ENCODE measurements around the gene PLG. TPM values are rescaled to one million over a fixed set of nuclear protein-coding genes. Genes with fewer than 3 reads are reported as not detected.
"Not testable (repeated sequence)": the region's sequence is repeated elsewhere in the genome, so short reads cannot be mapped to it uniquely, and the experiment has no call there.

The PLG gene
- total RNA-seq, 2 donors from 2014 or later: 0.64 TPM; not detected in 1

DNA sequence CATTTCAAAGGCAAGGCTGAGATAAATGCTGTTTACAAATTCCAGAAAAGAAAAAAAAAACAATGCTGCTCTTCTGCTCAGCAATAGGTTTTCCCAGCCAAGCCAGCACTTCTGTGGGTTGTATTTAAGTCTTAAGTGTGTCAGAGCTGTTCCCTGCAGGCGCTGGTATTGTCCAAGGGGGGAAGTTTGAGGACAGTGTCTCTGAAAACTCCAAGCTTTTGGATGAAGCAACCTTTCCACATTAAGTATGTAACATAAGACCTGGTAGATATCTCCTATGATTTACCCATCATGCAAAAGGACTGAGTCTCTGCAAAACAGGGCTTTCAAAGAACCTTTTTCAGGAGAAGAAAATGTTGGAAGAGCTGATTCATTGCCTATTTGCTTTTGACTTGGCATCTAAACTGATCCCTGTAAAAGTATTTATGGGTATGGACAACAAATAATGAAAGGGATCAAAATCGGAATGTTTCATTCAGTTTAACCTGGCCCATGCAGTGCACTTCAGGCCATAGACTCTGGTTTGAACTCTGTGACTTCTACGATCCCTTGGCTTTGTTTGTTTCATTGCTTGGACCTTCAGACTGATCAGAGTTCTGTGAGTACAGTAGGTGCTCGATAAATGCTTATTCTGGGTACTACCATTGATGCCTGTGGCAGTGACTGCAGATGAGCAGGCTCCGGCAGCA, 16.1 kb upstream of the PLG start:
- Mint-ChIP-seq H3K27me3 (peaks cover 3 to 32% of the 10 kb centered on the region in 2 donors), H3K9me3 (no peaks in the 10 kb centered on the region), H3K4me1 (ENCODE audit: low read depth in 2 of 2) (no peaks in the 10 kb centered on the region), H3K4me3 (no peak overlapping the region), H3K27ac (no peak overlapping the region), H3K36me3 (no peaks in the 10 kb centered on the region)
- ATAC-seq: no peak
- no peak for DNase-seq (ENCODE audit: low spot score)

DNA sequence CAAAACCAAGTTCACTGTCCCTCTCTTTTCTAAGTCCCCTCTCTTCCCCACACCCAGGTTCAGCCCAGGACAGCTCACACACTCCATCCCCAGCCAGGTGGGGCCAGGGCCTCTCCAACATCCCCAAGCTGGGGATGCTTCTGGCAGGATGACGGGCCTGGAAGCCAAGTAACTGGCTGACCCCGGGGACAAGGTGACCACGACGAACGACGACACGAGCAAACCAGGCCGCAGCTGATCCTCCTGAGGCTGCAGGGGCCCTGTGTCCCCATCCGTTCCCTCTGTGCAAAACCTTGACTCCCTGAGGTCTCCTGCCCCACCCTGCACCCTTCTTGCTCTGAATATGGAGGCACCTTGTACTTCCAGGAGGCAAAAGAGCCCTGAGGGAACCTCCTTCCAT, 11.6 kb upstream of the PLG start:
- Mint-ChIP-seq H3K27me3 (peaks cover 7 to 34% of the 10 kb centered on the region in 2 donors), H3K4me3 (no peak overlapping the region), H3K9me3 (no peaks in the 10 kb centered on the region), H3K36me3 (no peaks in the 10 kb centered on the region), H3K4me1 (ENCODE audit: low read depth in 2 of 2) (no peaks in the 10 kb centered on the region), H3K27ac (no peak overlapping the region)
- ATAC-seq (no peak), DNase-seq (ENCODE audit: low spot score) (no peak)

DNA sequence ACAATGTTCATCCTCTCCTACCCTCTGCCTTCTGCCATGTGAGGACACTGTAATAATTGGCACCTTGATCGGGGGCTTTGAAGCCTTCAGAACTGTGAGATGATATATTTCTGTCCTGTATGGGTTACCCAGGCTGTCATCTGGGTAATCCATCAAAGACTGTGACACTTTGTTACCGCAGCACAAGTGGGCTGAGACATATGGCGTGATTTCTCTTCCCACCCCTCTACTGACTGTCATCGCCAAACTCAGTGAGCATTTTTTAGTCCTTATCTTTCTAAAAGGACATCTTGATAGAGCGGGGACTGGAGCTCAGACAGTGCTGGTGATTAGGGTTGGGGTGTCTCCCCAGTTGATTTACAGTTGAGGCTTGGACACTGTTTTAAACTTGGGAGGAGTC, 10.4 kb upstream of the PLG start:
- Mint-ChIP-seq H3K36me3 (no peaks in the 10 kb centered on the region), H3K4me3 (no peak overlapping the region), H3K27me3 (peaks cover 8 to 35% of the 10 kb centered on the region in 2 donors), H3K9me3 (no peaks in the 10 kb centered on the region), H3K27ac (no peak overlapping the region), H3K4me1 (ENCODE audit: low read depth in 2 of 2) (no peaks in the 10 kb centered on the region)
- ATAC-seq (no peak), DNase-seq (ENCODE audit: low spot score) (no peak)

DNA sequence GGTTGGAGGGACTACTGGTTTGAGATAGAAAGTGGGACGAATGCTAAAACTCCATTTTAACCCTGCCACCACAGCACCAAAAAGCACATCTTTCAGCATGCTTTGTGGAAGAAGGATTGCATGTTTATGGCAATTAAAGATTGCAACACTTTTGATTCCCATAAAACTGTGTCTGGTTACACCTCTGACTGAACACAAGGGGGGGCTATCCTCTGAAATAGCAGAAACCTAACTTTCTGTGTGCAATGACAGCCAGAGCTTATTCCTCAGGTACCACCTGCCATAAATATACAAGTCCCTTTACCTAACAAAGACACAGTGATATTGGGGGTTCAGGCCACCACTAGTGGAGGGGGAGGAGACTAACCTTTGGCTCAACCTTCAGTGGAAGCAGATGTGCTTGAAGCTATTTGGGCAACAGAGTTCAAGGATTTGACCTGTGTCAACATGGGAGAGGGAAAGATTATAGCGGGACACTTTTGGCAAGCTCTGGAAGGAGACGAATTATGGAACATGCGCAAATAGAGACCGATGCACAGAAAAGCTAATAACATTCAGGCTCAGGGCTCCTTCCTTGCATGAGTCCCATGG, 9.6 kb upstream of the PLG start:
- no peak overlapping the region for H3K4me3 Mint-ChIP-seq
- no peaks in the 10 kb centered on the region for H3K36me3 Mint-ChIP-seq
- H3K27me3 Mint-ChIP-seq: peaks cover 8 to 27% of the 10 kb centered on the region in 2 donors
- no peak overlapping the region for H3K27ac Mint-ChIP-seq
- ATAC-seq (no peak), DNase-seq (ENCODE audit: low spot score) (no peak)
- H3K4me1 Mint-ChIP-seq (ENCODE audit: low read depth in 2 of 2): no peaks in the 10 kb centered on the region
- H3K9me3 Mint-ChIP-seq: no peaks in the 10 kb centered on the region

DNA sequence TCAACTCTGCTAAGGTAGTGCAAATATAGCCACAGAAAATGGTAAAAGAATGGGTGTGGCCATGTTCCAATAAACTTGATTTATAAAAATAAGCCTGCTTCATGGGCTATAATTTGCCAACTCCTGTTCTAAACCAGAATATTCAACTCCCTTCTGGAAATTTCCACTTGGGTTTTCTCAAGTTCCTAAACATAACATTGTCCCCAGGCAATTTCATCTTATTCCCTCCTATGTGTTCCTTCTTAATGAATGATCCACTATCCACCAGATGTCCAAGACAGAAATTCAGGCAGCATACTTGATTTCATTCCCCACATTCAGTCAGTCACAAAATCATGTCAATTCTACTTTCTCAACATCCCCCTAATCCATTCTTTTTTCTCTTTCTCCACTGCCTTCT, 7.0 kb upstream of the PLG start:
- not testable (repeated sequence) for H3K4me1 Mint-ChIP-seq (ENCODE audit: low read depth in 2 of 2); H3K27ac Mint-ChIP-seq; ATAC-seq; H3K4me3 Mint-ChIP-seq; H3K9me3 Mint-ChIP-seq; H3K36me3 Mint-ChIP-seq; DNase-seq (ENCODE audit: low spot score)
- peaks cover 11 to 16% of the 10 kb centered on the region in 2 donors for H3K27me3 Mint-ChIP-seq

DNA sequence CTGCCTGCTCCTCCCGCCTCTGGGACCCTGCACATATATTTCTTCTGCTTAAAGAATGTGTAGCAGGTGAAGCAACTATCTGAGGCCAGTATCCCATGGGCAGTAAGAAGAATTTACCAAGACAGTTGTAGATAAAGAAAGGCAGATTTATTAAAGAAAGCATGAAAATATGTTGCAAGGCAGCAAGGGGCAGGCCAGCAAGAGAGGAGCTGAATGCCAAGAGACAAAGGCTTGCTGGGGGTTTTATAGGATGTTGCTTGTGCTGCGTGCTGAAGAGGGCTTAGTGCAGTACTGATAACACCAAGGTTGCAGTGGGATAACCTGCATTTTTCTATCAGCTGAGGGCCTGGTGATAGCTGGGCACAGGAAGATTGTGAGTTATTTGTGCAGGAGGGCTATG, 6.4 kb upstream of the PLG start:
- H3K27ac Mint-ChIP-seq; H3K9me3 Mint-ChIP-seq; ATAC-seq; H3K4me1 Mint-ChIP-seq (ENCODE audit: low read depth in 2 of 2); H3K4me3 Mint-ChIP-seq; H3K36me3 Mint-ChIP-seq; DNase-seq (ENCODE audit: low spot score): not testable (repeated sequence)
- peaks cover 11 to 16% of the 10 kb centered on the region in 2 donors for H3K27me3 Mint-ChIP-seq

DNA sequence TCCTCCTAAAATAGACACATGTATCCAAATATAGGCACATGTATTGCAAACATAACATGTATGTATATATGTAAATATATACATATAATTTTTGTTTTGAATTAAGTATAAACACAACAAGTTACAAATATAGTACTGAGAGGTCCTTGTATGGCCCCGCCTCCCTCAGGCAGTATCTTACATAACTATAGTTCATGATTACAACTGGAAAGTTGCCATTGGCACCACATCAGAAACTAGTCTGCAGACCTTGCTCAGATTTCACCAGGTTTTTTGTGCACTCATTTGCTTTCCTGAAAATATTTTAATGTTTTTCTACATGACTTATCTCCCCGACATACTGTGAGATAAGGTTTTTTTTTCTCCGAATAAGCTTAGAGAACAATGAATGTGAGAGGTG, 5.2 kb upstream of the PLG start:
- ATAC-seq; DNase-seq (ENCODE audit: low spot score); H3K9me3 Mint-ChIP-seq; H3K4me3 Mint-ChIP-seq; H3K36me3 Mint-ChIP-seq; H3K4me1 Mint-ChIP-seq (ENCODE audit: low read depth in 2 of 2); H3K27ac Mint-ChIP-seq: not testable (repeated sequence)
- peaks cover 14 to 22% of the 10 kb centered on the region in 2 donors for H3K27me3 Mint-ChIP-seq

DNA sequence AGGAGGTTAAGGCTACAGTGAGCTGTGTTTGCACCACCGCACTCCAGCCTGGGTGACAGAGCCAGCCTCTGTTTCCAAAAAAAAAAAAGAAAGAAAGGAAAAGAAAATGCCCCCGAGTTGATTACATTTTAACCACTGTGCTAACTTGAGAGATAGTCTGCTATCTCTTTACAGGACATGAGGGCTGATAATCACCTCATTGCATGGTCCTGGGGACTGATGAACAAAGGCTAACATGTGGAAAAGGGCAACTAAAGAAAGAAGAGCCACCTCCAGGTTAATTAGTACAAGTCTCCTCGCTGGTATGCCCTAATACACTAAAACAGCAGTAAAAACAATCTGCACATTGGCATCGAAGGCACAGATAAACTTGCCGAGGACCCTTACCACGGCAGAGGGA, 4.2 kb upstream of the PLG start:
- Mint-ChIP-seq H3K27ac (no peak overlapping the region), H3K4me1 (ENCODE audit: low read depth in 2 of 2) (no peaks in the 10 kb centered on the region), H3K4me3 (no peak overlapping the region), H3K9me3 (no peaks in the 10 kb centered on the region), H3K27me3 (peaks cover 12 to 23% of the 10 kb centered on the region in 2 donors), H3K36me3 (no peaks in the 10 kb centered on the region)
- DNase-seq (ENCODE audit: low spot score): no peak
- ATAC-seq: no peak

DNA sequence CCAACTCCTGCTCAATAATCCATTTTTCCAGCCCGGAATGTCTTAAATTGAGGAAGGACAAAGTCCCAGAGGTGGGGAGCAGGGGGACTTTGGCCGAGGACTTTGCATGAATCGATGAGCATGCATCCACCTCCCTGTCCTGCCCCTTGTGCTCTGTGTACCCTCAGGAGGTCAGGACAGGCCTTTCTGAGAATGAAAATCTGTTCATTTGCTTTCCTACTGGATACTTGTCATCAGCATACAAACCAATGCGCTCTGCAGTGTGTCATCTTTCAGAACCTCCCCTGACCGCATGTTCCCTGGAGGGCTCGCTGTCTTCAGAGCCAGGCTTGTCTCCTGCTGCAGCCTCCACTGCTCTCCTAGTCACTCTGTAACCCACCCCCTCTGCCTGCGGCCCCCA, 2.6 kb downstream of the PLG start:
- H3K4me1 Mint-ChIP-seq (ENCODE audit: low read depth in 2 of 2); ATAC-seq; H3K36me3 Mint-ChIP-seq; H3K4me3 Mint-ChIP-seq; H3K27ac Mint-ChIP-seq; H3K9me3 Mint-ChIP-seq; DNase-seq (ENCODE audit: low spot score): not testable (repeated sequence)
- peaks cover 13 to 30% of the 10 kb centered on the region in 2 donors for H3K27me3 Mint-ChIP-seq

DNA sequence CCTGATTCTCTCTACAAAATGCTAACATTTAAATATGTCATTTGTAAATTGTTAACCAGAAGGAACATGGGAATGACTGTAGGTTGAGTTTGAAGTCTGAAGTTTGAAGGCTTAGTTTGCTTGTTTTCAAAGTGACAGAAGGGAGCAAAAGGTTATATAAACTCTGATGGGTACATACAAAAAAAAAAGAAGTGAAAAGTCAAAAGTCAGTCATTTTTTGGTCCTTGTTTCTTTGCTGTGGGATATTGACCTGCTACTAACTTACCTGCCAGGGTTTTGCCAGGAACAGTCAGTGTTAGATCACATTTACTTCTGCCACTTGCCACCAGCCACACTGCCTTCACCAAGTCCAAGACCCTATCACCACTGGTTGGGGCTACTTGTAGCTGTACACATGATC, 6.9 kb downstream of the PLG start:
- peaks cover 10 to 30% of the 10 kb centered on the region in 2 donors for H3K27me3 Mint-ChIP-seq
- not testable (repeated sequence) for H3K27ac Mint-ChIP-seq; ATAC-seq; H3K9me3 Mint-ChIP-seq; H3K4me3 Mint-ChIP-seq; H3K36me3 Mint-ChIP-seq; DNase-seq (ENCODE audit: low spot score); H3K4me1 Mint-ChIP-seq (ENCODE audit: low read depth in 2 of 2)

DNA sequence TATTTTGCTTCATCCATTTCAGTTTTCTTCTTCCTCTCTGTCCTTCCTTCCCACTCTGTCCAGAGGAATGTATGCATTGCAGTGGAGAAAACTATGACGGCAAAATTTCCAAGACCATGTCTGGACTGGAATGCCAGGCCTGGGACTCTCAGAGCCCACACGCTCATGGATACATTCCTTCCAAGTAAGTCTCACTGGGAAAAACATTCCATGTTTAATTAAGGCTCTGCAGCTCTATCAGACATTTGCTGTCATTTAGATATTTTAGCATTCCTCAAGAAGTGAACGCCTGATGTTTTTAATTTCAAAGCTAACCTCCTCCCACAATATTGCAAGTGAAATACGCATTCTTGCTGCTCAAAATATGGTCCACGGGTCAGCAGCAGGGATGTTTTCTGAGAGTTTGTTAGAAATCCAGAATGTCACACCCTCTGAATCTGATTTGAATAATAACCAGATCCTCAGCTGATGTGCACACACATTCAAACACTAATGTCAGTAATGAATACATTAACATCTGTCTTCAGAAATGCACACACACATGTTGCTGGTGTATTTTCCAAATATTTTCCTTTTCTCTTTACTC, 12.8 kb downstream of the PLG start:
- ATAC-seq (no peak), DNase-seq (ENCODE audit: low spot score) (no peak)
- Mint-ChIP-seq H3K36me3 (no peaks in the 10 kb centered on the region), H3K9me3 (no peaks in the 10 kb centered on the region), H3K27me3 (peaks cover 9 to 30% of the 10 kb centered on the region in 2 donors), H3K4me1 (ENCODE audit: low read depth in 2 of 2) (no peaks in the 10 kb centered on the region), H3K4me3 (no peak overlapping the region), H3K27ac (no peak overlapping the region)

DNA sequence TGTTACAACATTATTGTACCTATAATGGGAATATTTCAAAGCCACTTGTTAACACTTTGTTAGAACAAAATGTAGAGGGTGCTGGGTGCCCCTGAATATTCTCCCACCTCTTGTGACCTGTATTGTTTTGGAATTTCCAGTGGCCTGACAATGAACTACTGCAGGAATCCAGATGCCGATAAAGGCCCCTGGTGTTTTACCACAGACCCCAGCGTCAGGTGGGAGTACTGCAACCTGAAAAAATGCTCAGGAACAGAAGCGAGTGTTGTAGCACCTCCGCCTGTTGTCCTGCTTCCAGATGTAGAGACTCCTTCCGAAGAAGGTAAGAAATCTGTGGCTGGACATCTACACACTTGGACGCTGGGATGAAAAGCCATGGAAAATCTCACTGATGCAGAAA, 28.9 kb downstream of the PLG start:
- no peak for ATAC-seq
- no peak overlapping the region for H3K27ac Mint-ChIP-seq

DNA sequence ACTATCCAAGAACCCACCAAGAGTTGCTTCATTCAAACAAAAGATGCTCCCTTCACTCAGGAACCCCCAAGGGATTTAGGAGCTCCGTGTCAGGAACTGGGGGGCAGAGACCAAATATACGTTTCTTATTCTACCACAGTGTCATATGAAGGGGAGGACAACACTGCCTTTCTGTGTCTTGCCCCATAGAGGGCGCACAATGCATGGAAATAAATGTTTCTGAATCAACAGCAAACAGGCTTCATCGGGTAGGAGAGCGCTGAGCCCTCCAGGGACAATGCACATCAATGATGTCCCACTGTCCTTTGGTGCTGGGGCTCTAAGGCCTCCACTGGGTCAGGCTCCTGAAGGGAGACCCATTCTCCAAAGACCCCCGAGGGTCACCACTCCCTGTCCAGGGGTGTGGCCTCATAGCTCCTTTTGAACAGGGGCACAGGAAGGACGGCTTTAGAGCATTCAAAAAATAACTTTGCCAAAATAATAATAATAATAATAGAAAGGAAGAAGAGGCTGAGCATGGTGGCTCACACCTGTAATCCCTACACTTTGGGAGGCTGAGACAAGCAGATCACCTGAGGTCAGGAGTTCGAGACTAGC, 31.1 kb downstream of the PLG start:
- Mint-ChIP-seq H3K27ac (no peak overlapping the region), H3K27me3 (peaks cover 18% of the 10 kb centered on the region in 2 donors), H3K36me3 (no peaks in the 10 kb centered on the region), H3K4me1 (ENCODE audit: low read depth in 2 of 2) (no peaks in the 10 kb centered on the region), H3K9me3 (no peaks in the 10 kb centered on the region), H3K4me3 (no peak overlapping the region)
- ATAC-seq (peak in 1 of 2 donors; percentile 35), DNase-seq (ENCODE audit: low spot score) (no peak)

More for the DNA sequence above, 28.9 kb downstream of the PLG start:
- DNase-seq (ENCODE audit: low spot score): no peak
- Mint-ChIP-seq H3K4me3 (no peak overlapping the region), H3K4me1 (ENCODE audit: low read depth in 2 of 2) (no peaks in the 10 kb centered on the region), H3K36me3 (no peaks in the 10 kb centered on the region), H3K9me3 (no peaks in the 10 kb centered on the region), H3K27me3 (peaks cover 18 to 36% of the 10 kb centered on the region in 2 donors)

DNA sequence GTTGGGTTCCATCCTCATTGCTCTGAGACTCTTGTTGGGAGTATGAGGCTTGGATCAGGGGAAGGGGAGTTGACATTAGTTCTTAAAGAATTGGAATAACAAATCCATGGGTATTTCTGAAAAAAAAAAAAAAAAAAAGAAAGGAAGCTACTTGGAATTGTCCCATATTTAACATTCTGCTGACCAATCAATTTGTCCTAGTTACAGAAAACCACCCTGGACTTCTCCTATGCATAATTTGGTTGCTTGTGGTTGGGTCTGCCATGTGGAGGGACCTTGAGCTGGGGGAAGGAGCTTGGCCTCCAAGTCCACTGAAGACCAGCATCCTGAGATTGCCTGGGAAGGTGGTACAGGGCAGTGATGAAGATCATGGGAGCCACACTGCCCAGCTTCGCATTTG, 32.6 kb downstream of the PLG start:
- DNase-seq (ENCODE audit: low spot score) (no peak), ATAC-seq (no peak)
- no peak overlapping the region for H3K4me3 Mint-ChIP-seq
- no peaks in the 10 kb centered on the region for H3K9me3 Mint-ChIP-seq
- no peaks in the 10 kb centered on the region for H3K4me1 Mint-ChIP-seq (ENCODE audit: low read depth in 2 of 2)
- H3K27me3 Mint-ChIP-seq: peaks cover 17 to 18% of the 10 kb centered on the region in 2 donors
- H3K36me3 Mint-ChIP-seq: no peaks in the 10 kb centered on the region
- no peak overlapping the region for H3K27ac Mint-ChIP-seq
